COR-L47 (cell line): Measurements from ENCODE around the gene PRR12.

ENCODE experiments used
- DNase-seq: peaks from one replicate; lab custom pipeline; 2025; lab: John Stamatoyannopoulos, UW

The PRR12 gene

GRCh38 chr19:49565261-49565660, 25.7 kb upstream of the PRR12 start:
- no peak for DNase-seq

GRCh38 chr19:49566302-49566701, 24.7 kb upstream of the PRR12 start:
- no peak for DNase-seq

GRCh38 chr19:49567861-49568441, 23.0 kb upstream of the PRR12 start:
- DNase-seq = no peak

- DNase-seq = peak; percentile 80
These were observed 20.7 kb upstream of the PRR12 start for GRCh38 chr19:49570138-49570856.

GRCh38 chr19:49570997-49571676, 19.8 kb upstream of the PRR12 start:
- DNase-seq = peak; percentile 6

- no peak for DNase-seq
These were observed 18.0 kb upstream of the PRR12 start for GRCh38 chr19:49573009-49573408.

GRCh38 chr19:49573425-49573824, 17.6 kb upstream of the PRR12 start:
- no peak for DNase-seq

- no peak for DNase-seq
These were observed 16.7 kb upstream of the PRR12 start for GRCh38 chr19:49574206-49574755.

GRCh38 chr19:49579193-49579592, 11.8 kb upstream of the PRR12 start:
- no peak for DNase-seq

- DNase-seq = no peak
These were observed 11.1 kb upstream of the PRR12 start for GRCh38 chr19:49579947-49580263.

- DNase-seq = peak; percentile 94
These were observed 10.5 kb upstream of the PRR12 start, which contains the start of gene NOSIP for GRCh38 chr19:49580264-49581006. NOSIP (minus strand) TSS chr19:49580556; CDS start chr19:49560691, 19,865 bp downstream.

GRCh38 chr19:49581007-49581508, 9.9 kb upstream of the PRR12 start, which contains the start of gene PRRG2:
PRRG2 (plus strand) TSS chr19:49581316; CDS start chr19:49583220, 1,904 bp downstream.
- peak; percentile 3 for DNase-seq

GRCh38 chr19:49583239-49583638, 7.7 kb upstream of the PRR12 start:
- no peak for DNase-seq

- peak; percentile 76 for DNase-seq
These were observed 6.0 kb upstream of the PRR12 start for GRCh38 chr19:49585023-49585422.

- DNase-seq = no peak
These were observed 3.8 kb upstream of the PRR12 start for GRCh38 chr19:49587227-49587626.

GRCh38 chr19:49588365-49589122, 2.4 kb upstream of the PRR12 start:
- DNase-seq = no peak

GRCh38 chr19:49589502-49589905, 1.5 kb upstream of the PRR12 start:
- DNase-seq = no peak

- DNase-seq = peak; percentile 97
These were observed 661 bp upstream of the PRR12 start for GRCh38 chr19:49590071-49590970.

GRCh38 chr19:49591731-49592485, 926 bp downstream of the PRR12 start:
- peak; percentile 45 for DNase-seq
